T-helper 2 cell treated with Interferon-gamma antibody and Interleukin-4, amounts not matched to agents 5 μg/mL and 100 μg/mL, for 36 hours (primary cell): Measurements from ENCODE around the gene PDE8A.

ENCODE experiments used
- DNase-seq: peaks from one replicate; pipeline ENCODE4 v3.0.0; 2021; ENCODE audit warnings: low spot score
- H3K27ac Mint-ChIP-seq: one replicate; pipeline ENCODE4 v1.8.0; 2021; ENCODE audit warnings: mild to moderate bottlenecking, mixed read lengths
- H3K27me3 Mint-ChIP-seq: one replicate; pipeline ENCODE4 v1.8.0; 2021; ENCODE audit warnings: low read depth, mixed read lengths
- H3K36me3 Mint-ChIP-seq: one replicate; pipeline ENCODE4 v1.8.0; 2021; ENCODE audit warnings: low read depth, mixed read lengths
- H3K4me1 Mint-ChIP-seq: one replicate; pipeline ENCODE4 v1.8.0; 2021; ENCODE audit warnings: low read depth, mixed read lengths
- H3K4me3 Mint-ChIP-seq: one replicate; pipeline ENCODE4 v1.8.0; 2022; ENCODE audit warnings: mild to moderate bottlenecking, moderate library complexity, mixed read lengths
- H3K9me3 Mint-ChIP-seq: one replicate; pipeline ENCODE4 v1.8.0; 2021; ENCODE audit warnings: mixed read lengths

Gene PDE8A

DNA sequence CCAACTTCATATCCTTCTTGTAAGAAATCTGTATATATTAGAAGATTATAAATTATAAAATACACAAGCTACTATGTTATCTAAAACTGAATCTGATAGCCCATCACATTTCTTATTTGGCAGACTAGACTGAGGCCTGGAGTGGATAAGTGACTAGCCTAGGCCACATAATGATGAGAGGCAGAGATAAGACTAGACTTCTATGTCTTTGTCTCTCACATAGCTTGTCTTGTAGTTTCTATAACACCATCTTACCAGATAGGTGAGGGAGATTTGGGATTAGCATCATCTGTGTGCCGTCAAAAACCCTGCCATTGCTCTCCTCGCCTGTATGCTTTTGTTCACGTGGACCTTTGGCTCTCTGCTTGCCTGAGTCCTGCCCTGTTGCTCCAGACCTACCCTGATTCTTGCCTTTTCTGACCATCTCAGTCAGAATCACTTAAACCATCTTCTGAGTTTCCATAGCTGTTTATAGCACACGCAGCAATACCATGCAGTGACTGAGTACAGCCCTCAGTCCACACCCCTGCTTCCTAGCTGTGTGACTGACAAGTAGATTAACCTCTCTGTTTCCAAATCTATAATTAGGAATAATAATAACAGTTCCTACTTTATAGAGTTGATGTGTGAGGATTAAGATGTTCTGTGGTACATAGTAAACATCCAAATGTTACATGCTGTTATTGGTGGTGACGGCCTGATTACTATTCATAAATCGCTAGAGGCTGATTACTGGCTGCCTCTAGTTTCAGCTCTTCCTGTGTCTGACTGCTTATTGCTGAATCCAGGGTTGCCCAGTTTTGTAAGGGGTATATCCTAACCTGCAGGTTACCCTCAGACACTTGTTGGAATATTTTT is 49.7 kb downstream of the PDE8A start:
- Mint-ChIP-seq H3K27me3 (no peaks in the 10 kb centered on the region), H3K4me3 (no peak overlapping the region), H3K9me3 (no peaks in the 10 kb centered on the region), H3K4me1 (peaks cover 33% of the 10 kb centered on the region), H3K27ac (no peak overlapping the region), H3K36me3 (no peaks in the 10 kb centered on the region)
- DNase-seq: no peak

DNA sequence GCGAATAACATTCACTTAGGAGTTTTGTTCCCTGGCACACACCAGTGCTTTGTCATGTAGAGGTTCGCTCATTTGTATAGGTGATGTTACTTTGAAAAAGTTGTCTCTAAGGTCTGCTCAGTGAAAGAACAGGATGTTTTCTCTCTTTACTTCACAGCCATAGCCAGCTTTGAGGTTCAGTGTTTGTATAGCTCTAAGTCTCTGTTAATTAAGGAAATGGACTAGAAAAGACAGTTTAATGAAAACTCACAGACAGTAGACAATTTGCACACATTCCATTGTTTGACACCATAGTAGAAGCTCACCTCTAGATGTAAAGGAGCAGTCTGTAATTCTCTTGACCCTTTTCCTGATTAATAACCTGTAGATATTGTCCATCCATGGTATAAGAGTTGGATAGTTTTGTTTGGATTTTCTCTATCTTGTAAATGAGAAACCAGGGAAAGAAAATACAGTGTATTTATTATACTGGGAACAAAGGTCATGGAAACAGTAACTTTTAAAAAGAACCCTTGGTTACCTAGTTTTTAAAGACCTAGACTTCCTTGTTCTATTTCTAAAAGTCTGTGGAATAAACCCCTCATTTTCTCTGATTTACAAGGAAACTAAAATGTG is 50.4 kb downstream of the PDE8A start:
- Mint-ChIP-seq H3K9me3 (no peaks in the 10 kb centered on the region), H3K27ac (no peak overlapping the region), H3K27me3 (no peaks in the 10 kb centered on the region), H3K4me3 (no peak overlapping the region), H3K36me3 (no peaks in the 10 kb centered on the region), H3K4me1 (peaks cover 32% of the 10 kb centered on the region)
- no peak for DNase-seq

DNA sequence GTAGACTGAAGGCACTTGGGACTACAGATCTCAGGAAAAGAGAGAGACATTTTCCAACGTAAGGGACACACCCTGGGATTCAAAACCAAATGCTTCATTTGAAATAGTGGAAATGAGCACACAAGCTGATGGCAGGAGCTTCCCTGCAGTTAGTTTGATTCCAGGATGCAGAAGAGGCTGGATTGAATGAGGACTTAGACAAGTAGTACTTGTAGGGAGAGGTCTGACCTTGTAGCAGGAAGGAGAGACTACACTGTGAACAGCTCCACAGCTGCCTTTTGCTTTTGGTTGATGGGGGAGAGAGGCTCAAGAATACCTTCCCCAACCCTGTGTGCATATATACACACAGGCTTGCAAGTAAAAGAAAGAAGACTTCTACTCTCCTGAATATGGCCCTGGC is 51.5 kb downstream of the PDE8A start:
- no peaks in the 10 kb centered on the region for H3K27me3 Mint-ChIP-seq
- H3K9me3 Mint-ChIP-seq: no peaks in the 10 kb centered on the region
- no peaks in the 10 kb centered on the region for H3K36me3 Mint-ChIP-seq
- H3K4me1 Mint-ChIP-seq: peaks cover 31% of the 10 kb centered on the region
- no peak for DNase-seq
- H3K27ac Mint-ChIP-seq: no peak overlapping the region
- H3K4me3 Mint-ChIP-seq: no peak overlapping the region

DNA sequence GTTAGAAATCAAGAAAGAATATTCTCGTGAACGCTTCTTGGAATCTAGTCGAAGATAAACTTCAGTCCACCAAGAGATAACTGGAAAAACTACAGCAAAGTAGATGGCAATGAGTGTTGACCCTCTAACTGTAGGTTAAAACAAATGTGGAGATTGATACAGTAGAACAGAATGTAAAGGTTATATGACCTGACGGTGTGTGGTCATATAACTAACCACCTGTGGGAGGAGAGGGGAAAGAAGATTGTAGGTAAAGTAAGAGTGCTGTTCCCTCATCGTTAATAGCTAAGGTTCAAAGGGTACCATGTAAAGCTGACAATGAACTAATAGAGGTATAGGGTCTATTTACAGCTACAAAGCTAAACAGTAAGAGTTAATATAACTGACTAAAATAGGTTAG is 52.6 kb downstream of the PDE8A start:
- H3K4me3 Mint-ChIP-seq: no peak overlapping the region
- no peak for DNase-seq
- H3K9me3 Mint-ChIP-seq: no peaks in the 10 kb centered on the region
- H3K36me3 Mint-ChIP-seq: no peaks in the 10 kb centered on the region
- no peak overlapping the region for H3K27ac Mint-ChIP-seq
- peaks cover 29% of the 10 kb centered on the region for H3K4me1 Mint-ChIP-seq
- no peaks in the 10 kb centered on the region for H3K27me3 Mint-ChIP-seq

DNA sequence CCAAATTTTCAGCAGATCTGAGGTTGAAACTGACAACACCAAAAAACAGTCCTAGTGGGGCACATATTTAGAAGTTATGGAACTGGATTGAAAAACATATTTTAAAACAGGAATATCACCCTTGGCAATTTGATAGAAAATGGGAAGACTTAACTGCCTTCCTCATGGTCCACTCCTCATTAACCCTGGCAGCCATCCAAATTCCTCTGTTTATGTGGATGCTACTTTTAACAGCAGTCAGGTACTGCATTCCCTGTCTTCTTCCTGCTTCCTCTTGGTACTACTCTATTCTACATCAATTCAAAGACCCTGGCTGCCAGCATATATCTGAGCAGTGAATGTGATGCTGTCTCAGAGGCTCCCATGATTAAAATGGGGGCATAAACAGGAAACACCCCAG is 54.3 kb downstream of the PDE8A start:
- Mint-ChIP-seq H3K27me3 (no peaks in the 10 kb centered on the region), H3K27ac (no peak overlapping the region), H3K4me3 (no peak overlapping the region), H3K36me3 (no peaks in the 10 kb centered on the region), H3K4me1 (peaks cover 15% of the 10 kb centered on the region), H3K9me3 (no peaks in the 10 kb centered on the region)
- DNase-seq: no peak

DNA sequence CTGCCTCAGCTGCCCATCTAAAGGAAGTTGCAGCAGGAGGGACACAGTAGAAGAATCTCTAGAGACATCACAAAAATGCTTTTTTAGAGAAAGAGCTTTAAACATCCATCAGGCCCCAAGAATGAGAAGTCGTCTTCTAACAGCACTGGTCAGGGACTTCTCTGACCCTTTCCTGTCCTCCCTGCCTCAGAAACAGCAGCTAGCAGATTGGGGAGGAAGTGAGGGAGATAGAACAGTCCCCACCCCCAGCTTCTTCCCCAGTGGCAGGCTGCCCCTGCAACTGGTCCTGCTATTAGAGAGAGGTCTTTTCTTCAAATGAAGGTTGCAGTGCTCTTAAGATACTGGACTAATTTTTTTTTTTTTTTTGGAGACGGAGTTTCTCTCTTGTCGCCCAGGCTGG is 55.1 kb downstream of the PDE8A start:
- Mint-ChIP-seq H3K27ac (no peak overlapping the region), H3K27me3 (no peaks in the 10 kb centered on the region), H3K36me3 (no peaks in the 10 kb centered on the region), H3K4me3 (no peak overlapping the region), H3K4me1 (peaks cover 11% of the 10 kb centered on the region), H3K9me3 (no peaks in the 10 kb centered on the region)
- DNase-seq: no peak

DNA sequence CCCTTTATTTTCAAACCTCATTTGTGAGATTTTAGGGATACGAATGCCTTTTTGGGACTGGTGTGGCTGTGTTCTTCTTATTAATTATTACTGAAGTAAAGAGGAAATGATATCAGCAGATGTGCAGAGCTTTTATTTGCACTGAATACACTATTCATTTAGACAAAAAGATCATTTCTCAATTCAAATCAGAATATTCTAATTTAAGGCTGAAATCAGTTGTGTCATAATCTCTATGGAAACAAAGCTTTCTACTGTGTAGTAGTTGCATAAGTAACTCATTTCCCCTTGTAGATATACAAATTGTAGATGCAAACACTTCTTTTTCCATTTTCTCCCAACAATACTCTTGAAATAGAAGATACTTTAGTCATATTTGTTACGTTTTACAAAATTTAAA is 56.0 kb downstream of the PDE8A start:
- no peak for DNase-seq
- H3K4me1 Mint-ChIP-seq: peaks cover 6% of the 10 kb centered on the region
- H3K27ac Mint-ChIP-seq: no peak overlapping the region
- no peaks in the 10 kb centered on the region for H3K9me3 Mint-ChIP-seq
- no peaks in the 10 kb centered on the region for H3K36me3 Mint-ChIP-seq
- H3K27me3 Mint-ChIP-seq: no peaks in the 10 kb centered on the region
- H3K4me3 Mint-ChIP-seq: no peak overlapping the region

DNA sequence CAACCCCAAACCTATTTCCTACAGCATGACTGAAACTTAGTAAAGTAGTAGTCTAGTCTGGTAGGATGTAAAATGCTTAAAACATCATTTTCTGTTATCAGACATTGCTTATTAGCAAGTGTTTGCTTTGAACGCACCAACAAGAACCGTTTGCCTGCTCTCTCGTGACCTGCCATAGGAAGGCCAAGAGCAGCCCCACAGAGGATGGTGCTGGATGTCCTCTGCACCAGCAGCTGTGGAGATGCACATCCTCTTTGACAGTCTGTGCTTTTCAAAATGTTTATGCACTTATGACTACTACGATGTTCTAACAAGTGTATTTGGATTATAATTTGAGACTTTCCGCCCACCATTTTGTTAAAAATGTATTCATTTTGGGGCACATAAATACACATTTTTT is 59.6 kb downstream of the PDE8A start:
- H3K27me3 Mint-ChIP-seq: no peaks in the 10 kb centered on the region
- H3K4me1 Mint-ChIP-seq: peaks cover 12% of the 10 kb centered on the region
- no peak for DNase-seq
- H3K36me3 Mint-ChIP-seq: no peaks in the 10 kb centered on the region
- no peak overlapping the region for H3K27ac Mint-ChIP-seq
- H3K4me3 Mint-ChIP-seq: no peak overlapping the region
- no peaks in the 10 kb centered on the region for H3K9me3 Mint-ChIP-seq

DNA sequence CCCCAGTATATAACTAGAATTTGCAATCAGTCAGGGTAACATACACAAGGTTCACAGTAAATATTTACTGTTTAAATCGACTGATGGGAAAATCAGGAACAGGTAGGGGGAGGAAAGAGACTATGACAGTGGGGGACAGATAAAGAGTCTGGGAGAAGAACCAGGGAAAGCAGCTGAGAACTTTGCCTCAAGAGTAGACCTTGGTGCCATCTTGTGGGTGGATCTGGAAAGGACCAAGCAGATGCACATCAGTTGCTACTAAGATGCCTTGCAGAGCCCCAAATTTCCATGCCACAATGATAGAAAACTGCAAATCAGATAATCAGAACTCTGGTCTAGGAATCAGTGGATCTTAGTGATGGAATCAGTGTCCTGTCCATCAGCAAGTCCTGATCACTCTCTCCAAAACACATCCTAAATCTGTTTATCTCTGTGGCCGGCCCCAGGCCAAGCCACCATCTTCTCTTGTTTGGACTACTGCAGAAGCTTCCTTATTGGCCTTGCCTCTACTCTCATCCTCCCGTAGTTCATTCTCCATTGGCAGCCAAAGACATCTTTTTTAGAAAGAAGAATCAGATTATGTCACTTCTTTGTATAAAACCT is 62.7 kb downstream of the PDE8A start:
- H3K27ac Mint-ChIP-seq: no peak overlapping the region
- no peaks in the 10 kb centered on the region for H3K36me3 Mint-ChIP-seq
- H3K9me3 Mint-ChIP-seq: no peaks in the 10 kb centered on the region
- no peak overlapping the region for H3K4me3 Mint-ChIP-seq
- no peak for DNase-seq
- no peaks in the 10 kb centered on the region for H3K27me3 Mint-ChIP-seq
- peaks cover 9% of the 10 kb centered on the region for H3K4me1 Mint-ChIP-seq

DNA sequence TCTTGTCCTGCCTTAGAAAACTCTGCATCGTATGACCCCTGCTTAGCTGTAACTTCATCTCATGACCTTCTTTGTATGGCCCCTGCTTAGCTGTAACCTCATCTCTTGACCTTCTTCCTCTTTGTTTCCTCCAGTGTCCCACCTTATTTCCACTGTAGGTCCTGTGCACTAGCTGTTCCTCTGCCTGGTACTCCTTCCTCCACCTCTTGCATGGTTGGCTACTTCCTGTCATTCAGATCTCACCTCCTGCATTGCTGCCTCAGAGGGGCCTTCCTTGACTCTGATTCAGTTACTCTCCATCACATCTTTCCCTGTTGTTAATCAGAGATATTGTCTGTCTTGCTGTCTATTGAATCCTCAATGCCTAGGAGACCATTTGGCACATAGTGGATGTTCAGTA is 63.2 kb downstream of the PDE8A start:
- Mint-ChIP-seq H3K27ac (no peak overlapping the region), H3K4me1 (peaks cover 9% of the 10 kb centered on the region), H3K4me3 (no peak overlapping the region), H3K9me3 (no peaks in the 10 kb centered on the region), H3K27me3 (no peaks in the 10 kb centered on the region), H3K36me3 (no peaks in the 10 kb centered on the region)
- DNase-seq: no peak

DNA sequence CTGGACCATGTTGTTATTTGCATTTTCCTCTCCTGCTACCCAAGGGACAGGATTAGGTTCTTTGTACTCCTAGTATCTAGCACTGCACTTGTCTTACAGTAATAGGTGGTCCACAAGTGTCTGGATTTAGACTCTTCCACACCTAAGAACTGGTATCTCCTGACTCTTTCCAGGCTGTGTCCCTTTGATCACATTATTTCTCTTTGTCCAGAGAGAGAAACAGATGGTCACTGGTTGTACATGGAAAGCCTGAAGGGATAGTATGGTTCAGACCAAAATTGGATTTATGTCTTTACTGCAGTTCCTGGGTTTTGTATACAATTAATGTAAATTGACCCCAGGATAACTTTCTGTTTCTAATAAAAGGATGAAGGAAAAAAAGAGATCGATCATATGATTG is 64.0 kb downstream of the PDE8A start:
- Mint-ChIP-seq H3K4me1 (peaks cover 9% of the 10 kb centered on the region), H3K4me3 (no peak overlapping the region), H3K9me3 (no peaks in the 10 kb centered on the region), H3K27me3 (no peaks in the 10 kb centered on the region), H3K36me3 (no peaks in the 10 kb centered on the region), H3K27ac (no peak overlapping the region)
- DNase-seq: no peak

DNA sequence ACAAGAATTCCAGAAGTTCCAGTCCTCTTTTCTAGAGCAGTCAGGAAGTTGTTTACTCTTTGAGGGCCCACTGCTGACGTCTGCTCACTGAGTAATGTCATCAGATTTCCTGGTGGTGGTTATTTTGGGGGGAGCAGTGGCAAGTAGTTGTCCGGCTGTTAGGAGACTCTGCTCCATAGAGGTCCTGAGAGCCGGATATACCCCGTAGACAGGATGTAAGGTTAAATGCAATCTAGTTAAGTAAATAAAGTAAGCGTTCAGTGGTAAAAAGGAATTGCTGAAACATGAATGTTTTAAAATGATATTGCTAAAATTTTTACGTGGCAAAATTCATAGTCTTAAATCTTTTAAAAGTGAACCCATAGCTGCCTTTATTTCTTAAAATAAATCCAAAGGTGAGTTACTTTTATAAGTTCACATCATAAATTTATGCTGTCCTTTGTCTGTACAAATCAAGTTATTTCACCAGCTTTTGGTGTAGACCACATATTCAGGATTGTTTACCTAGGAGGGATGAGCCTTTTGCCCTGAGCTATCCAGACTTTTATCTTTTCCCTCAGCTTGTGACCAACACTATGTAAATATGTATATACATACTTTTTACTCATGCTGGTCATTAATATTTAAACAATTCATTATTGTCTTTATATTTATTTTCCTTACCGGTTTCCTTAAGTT is 65.8 kb downstream of the PDE8A start:
- H3K9me3 Mint-ChIP-seq: no peaks in the 10 kb centered on the region
- H3K4me1 Mint-ChIP-seq: peaks cover 9% of the 10 kb centered on the region
- H3K4me3 Mint-ChIP-seq: no peak overlapping the region
- H3K36me3 Mint-ChIP-seq: no peaks in the 10 kb centered on the region
- H3K27me3 Mint-ChIP-seq: no peaks in the 10 kb centered on the region
- DNase-seq: no peak
- no peak overlapping the region for H3K27ac Mint-ChIP-seq

DNA sequence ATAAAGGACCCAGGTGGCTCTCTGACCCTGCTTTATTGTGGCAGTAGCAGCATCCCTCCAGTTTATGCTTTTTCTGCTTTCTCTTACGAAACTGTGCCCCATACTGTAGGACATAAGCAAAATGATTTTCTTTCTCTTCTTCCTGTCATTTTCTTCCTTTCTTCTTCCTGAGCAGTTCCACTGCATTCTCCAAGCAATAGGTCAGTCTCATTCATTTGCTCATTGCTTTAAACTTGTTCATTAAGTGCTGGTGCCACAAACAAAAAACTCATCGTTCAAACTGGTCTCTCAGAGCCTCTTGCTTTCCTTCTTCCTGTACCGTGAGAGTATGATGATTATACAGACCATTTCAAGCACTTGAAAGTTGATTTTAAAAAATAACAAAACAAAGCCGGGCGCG is 66.8 kb downstream of the PDE8A start:
- Mint-ChIP-seq H3K27me3 (no peaks in the 10 kb centered on the region), H3K9me3 (no peaks in the 10 kb centered on the region), H3K4me1 (peaks cover 9% of the 10 kb centered on the region), H3K27ac (peak overlapping the region; percentile 19), H3K36me3 (peaks cover 2% of the 10 kb centered on the region), H3K4me3 (no peak overlapping the region)
- no peak for DNase-seq

DNA sequence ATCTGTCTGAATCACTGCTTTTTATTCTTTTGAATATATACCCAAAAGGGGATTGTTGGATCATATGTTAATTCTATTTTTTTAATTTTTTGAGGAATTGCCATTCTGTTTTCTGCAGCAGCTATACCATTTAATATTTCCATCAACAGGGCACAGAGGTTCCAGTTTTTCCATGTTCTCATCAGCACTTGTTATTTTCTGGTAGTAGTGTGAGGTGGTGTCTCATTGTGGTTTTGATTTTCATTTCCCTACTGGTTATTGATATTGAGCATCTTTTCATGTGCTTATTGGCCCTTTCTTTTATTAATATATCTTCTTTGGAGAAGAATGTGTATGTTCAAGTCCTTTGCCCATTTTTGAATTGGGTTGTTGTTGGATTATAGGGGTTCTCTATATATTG is 68.1 kb downstream of the PDE8A start:
- peaks cover 5% of the 10 kb centered on the region for H3K4me1 Mint-ChIP-seq
- peaks cover 4% of the 10 kb centered on the region for H3K9me3 Mint-ChIP-seq
- no peak overlapping the region for H3K4me3 Mint-ChIP-seq
- H3K27ac Mint-ChIP-seq: no peak overlapping the region
- DNase-seq: no peak
- peaks cover 2% of the 10 kb centered on the region for H3K36me3 Mint-ChIP-seq
- H3K27me3 Mint-ChIP-seq: peaks cover 2% of the 10 kb centered on the region
